GM12878 (cell line): ENCODE results near the gene ETV6. TPM values are rescaled to one million over a fixed set of nuclear protein-coding genes. Genes with fewer than 3 reads are reported as not detected.

Source experiments
- CBFB ChIP-seq: IDR thresholded peaks from 2 replicates; pipeline ENCODE4 v1.6.1; 2016; ENCODE audit warnings: antibody characterized with exemption, low read depth
- CEBPB ChIP-seq, 2 experiments: fragments of 150-350 bp in 1 of 2; IDR thresholded peaks; 2 replicates each; pipeline ENCODE4 v1.6.1; 2012 to 2014; ENCODE audit warnings: low read depth in 2 of 2, low read length in 2 of 2, borderline replicate concordance in 1 of 2, inconsistent platforms in 1 of 2
- CEBPZ ChIP-seq: fragments of 150-350 bp; IDR thresholded peaks from 2 replicates; pipeline ENCODE4 v1.6.1; 2016; ENCODE audit warnings: low read depth, low read length
- EED ChIP-seq: sonication (generic); IDR thresholded peaks from 2 replicates; pipeline ENCODE4 v1.6.1; 2016; ENCODE audit warnings: antibody characterized with exemption, low read depth
- EZH2 ChIP-seq: IDR thresholded peaks from 2 replicates; pipeline ENCODE4 v1.6.1; 2012; ENCODE audit warnings: low read depth, mild to moderate bottlenecking, control low read depth, inconsistent platforms, low read length, borderline replicate concordance; ENCODE audit not compliant: control insufficient read depth
- GABPA ChIP-seq: IDR thresholded peaks from 2 replicates; pipeline ENCODE4 v1.6.1; 2014; ENCODE audit warnings: antibody characterized with exemption, low read depth, mild to moderate bottlenecking, inconsistent platforms
- HCFC1 ChIP-seq: fragments of 150-350 bp; IDR thresholded peaks from 2 replicates; pipeline ENCODE4 v1.6.1; 2014; ENCODE audit warnings: low read length
- HDAC2 ChIP-seq: fragments of 200-600 bp; sonication (generic); IDR thresholded peaks from 2 replicates; pipeline ENCODE4 v1.6.1; 2017
- IRF5 ChIP-seq: fragments of 450-650 bp; IDR thresholded peaks from 2 replicates; pipeline ENCODE4 v1.6.1; 2017; ENCODE audit warnings: borderline replicate concordance
- MYB ChIP-seq: fragments of 150-350 bp; IDR thresholded peaks from 2 replicates; pipeline ENCODE4 v1.6.1; 2014; ENCODE audit warnings: mild to moderate bottlenecking, low read depth, low read length, borderline replicate concordance
- NR2C2 ChIP-seq: IDR thresholded peaks from 2 replicates; pipeline ENCODE4 v1.6.1; 2011; ENCODE audit warnings: borderline replicate concordance, low read depth; ENCODE audit not compliant: control insufficient read depth, insufficient read length
- NRF1 ChIP-seq: conservative IDR thresholded peaks from 2 replicates; pipeline ENCODE4 v1.6.1; 2011; ENCODE audit warnings: mild to moderate bottlenecking, low read depth, low read length, improper control_type of control experiment
- PKNOX1 ChIP-seq: fragments of 450-650 bp; IDR thresholded peaks from 2 replicates; pipeline ENCODE4 v1.6.1; 2016; ENCODE audit warnings: mild to moderate bottlenecking
- PML ChIP-seq: IDR thresholded peaks from 2 replicates; pipeline ENCODE4 v1.6.1; 2012; ENCODE audit warnings: low read length, inconsistent platforms
- RUNX3 ChIP-seq: IDR thresholded peaks from 2 replicates; pipeline ENCODE4 v1.6.1; 2012; ENCODE audit warnings: low read length, inconsistent platforms
- SUPT20H ChIP-seq: IDR thresholded peaks from 2 replicates; pipeline ENCODE4 v1.6.1; 2011; ENCODE audit warnings: low read depth, mild to moderate bottlenecking, low read length, moderate library complexity, borderline replicate concordance; ENCODE audit not compliant: control insufficient read depth
- SUZ12 ChIP-seq: fragments of 200-600 bp; sonication (generic); IDR thresholded peaks from one replicate; pipeline ENCODE4 v1.6.1; 2018; ENCODE audit warnings: antibody characterized with exemption, mild to moderate bottlenecking; ENCODE audit not compliant: unreplicated experiment
- TAF1 ChIP-seq: IDR thresholded peaks from 2 replicates; pipeline ENCODE4 v1.6.1; 2011; ENCODE audit warnings: mild to moderate bottlenecking, low read depth, low read length, borderline replicate concordance
- WRNIP1 ChIP-seq: IDR thresholded peaks from 2 replicates; pipeline ENCODE4 v1.6.1; 2011; ENCODE audit warnings: low read depth, low read length, improper control_type of control experiment, borderline replicate concordance
- ZBTB4 ChIP-seq: fragments of 450-650 bp; formaldehyde crosslinking; IDR thresholded peaks from 2 replicates; pipeline ENCODE4 v1.4.0; 2022; ENCODE audit warnings: mild to moderate bottlenecking, moderate library complexity
- polyA plus RNA-seq, 11 experiments: library from polyadenylated mRNA; depleted of rRNA in 4 of 11; unstranded in 6 of 11; stranded (reverse) in 5 of 11; fragments of >200 nt; fragmentation: Nextera tagmentation in 4 of 11; fragmentation: Illumina TruSeq in 1 of 11; extraction: Ambion mirVana in 4 of 11; extraction: Trizol in 1 of 11; gene quantifications; 1 replicate in 1 of 11; 2 replicates in 10 of 11; pipeline versions ENCODE4 v1.2.1 to v1.2.3, GENCODE V29; 2011 to 2016; ENCODE audit warnings: inconsistent platforms in 2 of 11, missing spikeins in 2 of 11, low read depth in 1 of 11
- total RNA-seq, 4 experiments: library from RNA; depleted of rRNA in 3 of 4; stranded (reverse); fragments of >200 nt in 3 of 4; fragmentation: Illumina TruSeq in 1 of 4; extraction: Trizol in 1 of 4; gene quantifications; 2 replicates each; pipeline versions ENCODE4 v1.2.1 to v1.2.3, GENCODE V29; 2013 to 2021

Gene ETV6
- total and polyA plus RNA-seq, 10 of the 15 experiments (the other 5 are each of a cell fraction or from before 2014, with no cell fraction given), result 6.6 to 74.8 (median 24.6) TPM

GRCh38 chr12:11765817-11766794, 116.6 kb downstream of the ETV6 start (continued):
- TF ChIP-seq MYB (no peak), CEBPB (IDR thresholded peaks at IDR 0.05; ENCODE audit: borderline replicate concordance in 1 of 2, low read depth in 2 of 2, low read length in 2 of 2) (no peak), CEBPZ (no peak), HCFC1 (no peak), RUNX3 (no peak), CBFB (peak; percentile 65; the same call in 1 of the 2 replicates), EZH2 (no peak), IRF5 (no peak), TAF1 (peak; percentile 51), EED (peak; percentile 88), HDAC2 (no peak), SUPT20H (no peak), PML (no peak), NRF1 (no peak), SUZ12 (no peak), ZBTB4 (peak; percentile 72; the same call in 1 of the 2 replicates), PKNOX1 (0 out of 2 replicates have a peak, but pooled peaks have one; percentile 20), WRNIP1 (no peak), GABPA (no peak), NR2C2 (no peak)
